Body of pancreas (tissue), 4 donors: ENCODE results near the gene FBXL22. TPM values are rescaled to one million over a fixed set of nuclear protein-coding genes. Genes with fewer than 3 reads are reported as not detected.

Experiments used
- ATAC-seq: fragments of 150-250 bp; one replicate; pipeline ENCODE4 v1.9.1; 2016
- DNase-seq, 4 donors: peaks; one replicate each; pipeline ENCODE4 v3.0.0-alpha.2; 2019
- H3K27ac ChIP-seq, 4 donors: fragments of 200-600 bp; sonication (generic); 1 replicate in 3 of 4; 2 replicates in 1 of 4; pipeline versions ENCODE4 v1.5.1 to v1.6.1; 2016 to 2019; ENCODE audit warnings: mild to moderate bottlenecking in 1 of 4, mixed read lengths in 1 of 4, moderate library complexity in 1 of 4
- H3K27me3 ChIP-seq, 2 donors: fragments of 200-600 bp; sonication (generic); one replicate each; pipeline ENCODE4 v1.6.0; 2016; ENCODE audit warnings: mild to moderate bottlenecking in 1 of 2
- H3K36me3 ChIP-seq, 2 donors: fragments of 200-600 bp; sonication (generic); replicated peaks in 1 of 2; 2 replicates each; pipeline ENCODE4 v1.5.1; 2016; ENCODE audit warnings: low read depth in 2 of 2; ENCODE audit not compliant: insufficient read depth in 1 of 2
- H3K4me1 ChIP-seq: fragments of 200-600 bp; sonication (generic); one replicate; pipeline ENCODE4 v1.6.0; 2016
- H3K4me3 ChIP-seq, 2 donors: fragments of 200-600 bp; sonication (generic); 1 replicate in 1 of 2; 2 replicates in 1 of 2; pipeline ENCODE4 v1.5.1; 2016 to 2019
- H3K9me3 ChIP-seq, 3 donors: fragments of 200-600 bp; sonication (generic); 1 replicate in 2 of 3; 2 replicates in 1 of 3; pipeline ENCODE4 v1.5.1; 2016
- CTCF ChIP-seq, 7 experiments: fragments of 450-650 bp in 4 of 7; fragments of 200-600 bp in 3 of 7; sonication (generic) in 3 of 7; IDR thresholded peaks; one replicate each; pipeline ENCODE4 v1.5.1; 2016 to 2019; ENCODE audit warnings: antibody characterized with exemption in 7 of 7
- POLR2A ChIP-seq, 3 donors: fragments of 450-650 bp; IDR thresholded peaks; one replicate each; pipeline ENCODE4 v1.6.1; 2016; ENCODE audit warnings: antibody characterized with exemption in 3 of 3, mild to moderate bottlenecking in 2 of 3
- WGBS, 2 donors: methylation state at CpG; one replicate each; pipeline ENCODE4 v1.1.5; 2017; 5-methylcytosine and 5-hydroxymethylcytosine counted together
- intact Hi-C: fragments of 100-400 bp; cut with DNase I; formaldehyde crosslinking; loops from one replicate; pipeline ENCODE4 v1.15.1; 2023
- total RNA-seq, 2 donors: library from RNA; depleted of rRNA; stranded (reverse); fragments of >200 nt; gene quantifications; one replicate each; pipeline ENCODE4 v1.1.0, GENCODE V29; 2016

FBXL22 gene
- total RNA-seq, 2 donors from 2014 or later, result not detected

GRCh38 chr15:63634154-63634553 is 37.0 kb downstream of the FBXL22 start:
- no peaks in the 10 kb centered on the region for H3K4me1 ChIP-seq
- H3K36me3 ChIP-seq, result peaks cover 0 to 25% of the 10 kb centered on the region in 2 donors
- H3K27ac ChIP-seq, result no peak overlapping the region
- DNase-seq (no peak), ATAC-seq (no peak)
- no peak overlapping the region for H3K4me3 ChIP-seq
- H3K9me3 ChIP-seq, result no peaks in the 10 kb centered on the region
- no peak for TF ChIP-seq CTCF (IDR thresholded peaks at IDR 0.05)
- no peak for TF ChIP-seq POLR2A (IDR thresholded peaks at IDR 0.05)
- intact Hi-C loops, result no loop called here
- H3K27me3 ChIP-seq, result no peaks in the 10 kb centered on the region
- 79 to 96% methylated on average over 1 of the region's 1 CpG for WGBS, 2 donors

DNA sequence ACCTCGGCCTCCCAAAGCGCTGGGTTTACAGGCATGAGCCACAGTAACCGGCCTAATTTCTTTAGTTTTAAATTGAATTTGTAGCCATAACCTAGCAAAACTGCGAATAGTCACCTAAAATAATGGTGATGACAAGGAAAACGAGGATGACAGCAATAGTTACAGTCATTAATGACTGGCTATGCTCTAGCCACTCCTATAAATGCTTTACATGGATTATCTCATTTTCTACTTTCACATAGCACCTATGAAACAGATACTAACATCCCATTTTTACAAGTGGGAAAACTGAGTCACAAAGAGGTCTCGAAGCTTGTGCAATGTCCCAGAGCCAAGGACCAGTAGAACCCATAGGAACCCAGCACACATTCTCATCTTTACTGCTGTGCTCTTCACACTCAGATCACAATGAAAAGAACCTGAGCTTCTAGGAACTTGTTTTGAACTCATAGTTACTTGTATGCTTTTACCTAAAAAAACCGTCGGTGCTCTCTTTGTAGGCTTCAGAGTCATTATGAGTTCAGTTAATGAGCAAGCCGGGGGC is 39.4 kb downstream of the FBXL22 start:
- H3K9me3 ChIP-seq, result no peaks in the 10 kb centered on the region
- no peak overlapping the region for H3K27ac ChIP-seq
- TF ChIP-seq CTCF (IDR thresholded peaks at IDR 0.05) (no peak), POLR2A (IDR thresholded peaks at IDR 0.05) (no peak)
- no peaks in the 10 kb centered on the region for H3K27me3 ChIP-seq
- H3K36me3 ChIP-seq, result peaks cover 0 to 34% of the 10 kb centered on the region in 2 donors
- no peak for DNase-seq
- H3K4me3 ChIP-seq, result no peak overlapping the region
- intact Hi-C loops, result no loop called here
- 94 to 96% methylated on average over 9 of the region's 9 CpGs for WGBS, 2 donors
- ATAC-seq, result no peak
- no peaks in the 10 kb centered on the region for H3K4me1 ChIP-seq

- intact Hi-C loops, result no loop called here
- Histone ChIP-seq H3K36me3 (peaks cover 0 to 27% of the 10 kb centered on the region in 2 donors), H3K4me3 (no peak overlapping the region), H3K4me1 (no peaks in the 10 kb centered on the region), H3K27me3 (no peaks in the 10 kb centered on the region), H3K9me3 (no peaks in the 10 kb centered on the region), H3K27ac (no peak overlapping the region)
- no peak for TF ChIP-seq POLR2A (IDR thresholded peaks at IDR 0.05)
- no peak for TF ChIP-seq CTCF (IDR thresholded peaks at IDR 0.05)
- no peak for DNase-seq
- ATAC-seq, result no peak
- 86 to 89% methylated on average over 1 of the region's 1 CpG for WGBS, 2 donors
These were observed 41.7 kb downstream of the FBXL22 start for GRCh38 chr15:63638839-63639238.

DNA sequence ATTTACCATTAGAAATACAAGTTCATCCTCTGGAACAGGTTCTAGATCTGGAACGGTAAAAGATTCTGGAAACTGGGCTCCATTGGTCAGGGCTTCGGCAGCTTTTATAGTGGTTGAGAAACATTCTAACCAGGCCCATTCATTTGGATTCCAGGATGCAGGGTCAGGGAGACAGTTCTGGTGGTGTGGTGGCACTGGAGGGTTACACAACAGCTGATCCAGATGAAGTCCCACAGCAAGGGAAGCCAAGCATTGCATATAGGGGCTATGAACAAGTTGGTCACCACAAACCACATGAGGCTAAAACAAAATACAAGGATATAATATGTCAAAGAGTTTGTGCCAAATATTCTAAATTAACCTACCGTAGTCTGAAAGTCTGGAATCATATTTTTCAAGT is 43.0 kb downstream of the FBXL22 start:
- no peaks in the 10 kb centered on the region for H3K9me3 ChIP-seq
- no peaks in the 10 kb centered on the region for H3K27me3 ChIP-seq
- no peak overlapping the region for H3K27ac ChIP-seq
- no peak overlapping the region for H3K4me3 ChIP-seq
- H3K4me1 ChIP-seq, result no peaks in the 10 kb centered on the region
- peaks cover 0 to 29% of the 10 kb centered on the region in 2 donors for H3K36me3 ChIP-seq
- WGBS, 2 donors, result 92 to 93% methylated on average over 3 of the region's 3 CpGs
- no peak for ATAC-seq
- intact Hi-C loops, result loop anchor here (10.0 kb wide), 1 partner anchor 55 kb away; no protein-coding TSS in a partner anchor
- no peak for DNase-seq
- TF ChIP-seq CTCF (IDR thresholded peaks at IDR 0.05), result no peak
- no peak for TF ChIP-seq POLR2A (IDR thresholded peaks at IDR 0.05)

Other genes starting within 250 kb of the FBXL22 start
- 10 to 100 TPM; 16.1 to 25.7 TPM for gene CA12, start 215.5 kb upstream of the FBXL22 start, total RNA-seq
- gene USP3, start 92.8 kb upstream of the FBXL22 start, total RNA-seq, result 10 to 100 TPM; 48.8 to 50.1 TPM
- gene HERC1, start 236.6 kb downstream of the FBXL22 start, total RNA-seq, result 10 to 100 TPM; 40.5 to 47.0 TPM